ENCODE results near the gene APRT.

The APRT gene

DNA sequence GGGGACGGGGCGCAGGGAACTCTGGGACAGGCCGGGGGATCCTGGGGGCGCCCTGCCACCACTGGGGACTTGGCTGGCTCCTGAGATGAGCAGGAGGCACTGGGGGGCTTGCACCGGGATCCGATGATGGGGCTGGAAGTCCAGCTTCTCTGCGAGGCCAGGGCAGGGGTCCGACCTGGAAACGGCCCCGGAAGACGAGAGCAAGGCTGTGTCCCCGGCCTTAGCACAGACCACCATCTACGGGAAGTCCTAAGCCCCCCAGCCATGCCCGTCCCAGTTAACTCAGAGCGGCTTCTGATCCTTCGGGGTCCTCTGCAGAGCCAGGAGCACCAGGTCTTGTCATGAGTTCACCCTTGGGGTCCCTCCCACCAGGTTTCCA is 7.6 kb downstream of the APRT start:
- Histone ChIP-seq H3K4ac (ENCODE audit: low read depth in 1 of 2, low read length in 2 of 2) (no peak overlapping the region), H4K8ac (ENCODE audit: low read length) (no peak overlapping the region), H3K36me3 (ENCODE audit: control insufficient read depth in 1 of 2, insufficient read depth in 2 of 2, low read depth in 1 of 2, low read length in 2 of 2) (peaks cover 29 to 41% of the 10 kb centered on the region in 2 experiments), H2BK12ac (ENCODE audit: low read length in 2 of 2) (no peak overlapping the region), H3K4me1 (ENCODE audit: control insufficient read depth, insufficient read depth, low read depth, low read length) (peaks cover 31% of the 10 kb centered on the region), H3K14ac (ENCODE audit: low read length in 2 of 2) (no peak overlapping the region), H3K18ac (ENCODE audit: low read depth in 1 of 2, low read length in 2 of 2) (peak overlapping the region in 1 of 2 experiments; percentile 4), H3K9me3 (ENCODE audit: control insufficient read depth, low read length) (no peaks in the 10 kb centered on the region), H2AFZ (ENCODE audit: low read depth, low read length) (no peak overlapping the region), H2BK5ac (ENCODE audit: low read depth, low read length, poor library complexity, severe bottlenecking) (no peak overlapping the region), H3K23ac (ENCODE audit: low read length in 2 of 2) (no peak overlapping the region), H2BK120ac (ENCODE audit: low read depth, low read length) (peak overlapping the region; percentile 64), H3K79me1 (replicated peaks; ENCODE audit: low read length, poor library complexity, severe bottlenecking) (peaks cover 24% of the 10 kb centered on the region), H4K91ac (ENCODE audit: low read length) (no peak overlapping the region), H3K27me3 (ENCODE audit: control insufficient read depth in 1 of 2, insufficient read depth in 1 of 2, low read length in 2 of 2) (no peaks in the 10 kb centered on the region), H2BK15ac (ENCODE audit: low read depth, poor library complexity, severe bottlenecking) (peak overlapping the region; percentile 33), H3K27ac (ENCODE audit: low read length, poor library complexity, severe bottlenecking) (no peak overlapping the region), H2AK5ac (ENCODE audit: low read length, severe bottlenecking) (no peak overlapping the region), H3K9ac (ENCODE audit: low read length) (peak overlapping the region; percentile 76), H3K4me2 (ENCODE audit: low read length, poor library complexity, severe bottlenecking) (peak overlapping the region; percentile 64), H3K4me3 (ENCODE audit: insufficient read depth in 1 of 2, low read depth in 1 of 2, low read length in 2 of 2) (peak overlapping the region; percentile 64 to 74)
- DNase-seq: no peak
- WGBS: 2% methylated on average over 13 of the region's 16 CpGs

- Histone ChIP-seq H3K27ac (ENCODE audit: low read length, poor library complexity, severe bottlenecking) (no peak within 1 kb of the TSS), H2BK120ac (ENCODE audit: low read depth, low read length) (peak within 1 kb of the TSS; percentile 64), H3K9ac (ENCODE audit: low read length) (peak within 1 kb of the TSS; percentile 86), H3K36me3 (ENCODE audit: control insufficient read depth in 1 of 2, insufficient read depth in 2 of 2, low read depth in 1 of 2, low read length in 2 of 2) (peaks cover 27 to 33% of the 10 kb centered on the region in 2 experiments), H3K4me2 (ENCODE audit: low read length, poor library complexity, severe bottlenecking) (peak within 1 kb of the TSS; percentile 82), H4K91ac (ENCODE audit: low read length) (peak within 1 kb of the TSS; percentile 67), H3K9me3 (ENCODE audit: control insufficient read depth, low read length) (no peaks in the 10 kb centered on the region), H3K79me1 (replicated peaks; ENCODE audit: low read length, poor library complexity, severe bottlenecking) (peaks cover 22% of the 10 kb centered on the region), H2BK12ac (ENCODE audit: low read length in 2 of 2) (no peak within 1 kb of the TSS), H3K27me3 (ENCODE audit: control insufficient read depth in 1 of 2, insufficient read depth in 1 of 2, low read length in 2 of 2) (no peaks in the 10 kb centered on the region), H2AK5ac (ENCODE audit: low read length, severe bottlenecking) (no peak within 1 kb of the TSS), H3K4me1 (ENCODE audit: control insufficient read depth, insufficient read depth, low read depth, low read length) (peaks cover 30% of the 10 kb centered on the region), H3K4ac (ENCODE audit: low read depth in 1 of 2, low read length in 2 of 2) (peak within 1 kb of the TSS; percentile 13 to 83), H2BK5ac (ENCODE audit: low read depth, low read length, poor library complexity, severe bottlenecking) (no peak within 1 kb of the TSS), H4K8ac (ENCODE audit: low read length) (peak within 1 kb of the TSS; percentile 93), H3K23ac (ENCODE audit: low read length in 2 of 2) (no peak within 1 kb of the TSS), H2BK15ac (ENCODE audit: low read depth, poor library complexity, severe bottlenecking) (peak within 1 kb of the TSS; percentile 33), H3K4me3 (ENCODE audit: insufficient read depth in 1 of 2, low read depth in 1 of 2, low read length in 2 of 2) (peak within 1 kb of the TSS; percentile 66 to 80), H3K14ac (ENCODE audit: low read length in 2 of 2) (no peak within 1 kb of the TSS), H2AFZ (ENCODE audit: low read depth, low read length) (no peak within 1 kb of the TSS), H3K18ac (ENCODE audit: low read depth in 1 of 2, low read length in 2 of 2) (peak within 1 kb of the TSS; percentile 78 to 93)
- peak; percentile 72 for DNase-seq
- 2% methylated on average over 73 of the region's 98 CpGs for WGBS
Measured at GRCh38 chr16:88803264-88803987, 8.3 kb downstream of the APRT start, which contains the start of gene CDT1. TSS of gene CDT1 (plus strand) at chr16:88803789. CDS start at chr16:88803832, 43 bp downstream.

- Histone ChIP-seq H3K27ac (ENCODE audit: low read length, poor library complexity, severe bottlenecking) (no peak overlapping the region), H4K91ac (ENCODE audit: low read length) (no peak overlapping the region), H2BK120ac (ENCODE audit: low read depth, low read length) (no peak overlapping the region), H3K27me3 (ENCODE audit: control insufficient read depth in 1 of 2, insufficient read depth in 1 of 2, low read length in 2 of 2) (no peaks in the 10 kb centered on the region), H3K4me3 (ENCODE audit: insufficient read depth in 1 of 2, low read depth in 1 of 2, low read length in 2 of 2) (no peak overlapping the region), H2AFZ (ENCODE audit: low read depth, low read length) (no peak overlapping the region), H2BK12ac (ENCODE audit: low read length in 2 of 2) (no peak overlapping the region), H2AK5ac (ENCODE audit: low read length, severe bottlenecking) (no peak overlapping the region), H3K9ac (ENCODE audit: low read length) (no peak overlapping the region), H2BK5ac (ENCODE audit: low read depth, low read length, poor library complexity, severe bottlenecking) (no peak overlapping the region), H3K4ac (ENCODE audit: low read depth in 1 of 2, low read length in 2 of 2) (no peak overlapping the region), H2BK15ac (ENCODE audit: low read depth, poor library complexity, severe bottlenecking) (no peak overlapping the region), H3K9me3 (ENCODE audit: control insufficient read depth, low read length) (no peaks in the 10 kb centered on the region), H3K36me3 (ENCODE audit: control insufficient read depth in 1 of 2, insufficient read depth in 2 of 2, low read depth in 1 of 2, low read length in 2 of 2) (peaks cover 1 to 8% of the 10 kb centered on the region in 2 experiments), H3K23ac (ENCODE audit: low read length in 2 of 2) (no peak overlapping the region), H3K14ac (ENCODE audit: low read length in 2 of 2) (no peak overlapping the region), H3K79me1 (replicated peaks; ENCODE audit: low read length, poor library complexity, severe bottlenecking) (peaks cover 11% of the 10 kb centered on the region), H3K4me1 (ENCODE audit: control insufficient read depth, insufficient read depth, low read depth, low read length) (peaks cover 21% of the 10 kb centered on the region), H3K18ac (ENCODE audit: low read depth in 1 of 2, low read length in 2 of 2) (no peak overlapping the region), H3K4me2 (ENCODE audit: low read length, poor library complexity, severe bottlenecking) (no peak overlapping the region), H4K8ac (ENCODE audit: low read length) (no peak overlapping the region)
- 94% methylated on average over 6 of the region's 6 CpGs for WGBS
- DNase-seq: no peak
Measured at GRCh38 chr16:88800277-88800592, 11.5 kb downstream of the APRT start.

DNA sequence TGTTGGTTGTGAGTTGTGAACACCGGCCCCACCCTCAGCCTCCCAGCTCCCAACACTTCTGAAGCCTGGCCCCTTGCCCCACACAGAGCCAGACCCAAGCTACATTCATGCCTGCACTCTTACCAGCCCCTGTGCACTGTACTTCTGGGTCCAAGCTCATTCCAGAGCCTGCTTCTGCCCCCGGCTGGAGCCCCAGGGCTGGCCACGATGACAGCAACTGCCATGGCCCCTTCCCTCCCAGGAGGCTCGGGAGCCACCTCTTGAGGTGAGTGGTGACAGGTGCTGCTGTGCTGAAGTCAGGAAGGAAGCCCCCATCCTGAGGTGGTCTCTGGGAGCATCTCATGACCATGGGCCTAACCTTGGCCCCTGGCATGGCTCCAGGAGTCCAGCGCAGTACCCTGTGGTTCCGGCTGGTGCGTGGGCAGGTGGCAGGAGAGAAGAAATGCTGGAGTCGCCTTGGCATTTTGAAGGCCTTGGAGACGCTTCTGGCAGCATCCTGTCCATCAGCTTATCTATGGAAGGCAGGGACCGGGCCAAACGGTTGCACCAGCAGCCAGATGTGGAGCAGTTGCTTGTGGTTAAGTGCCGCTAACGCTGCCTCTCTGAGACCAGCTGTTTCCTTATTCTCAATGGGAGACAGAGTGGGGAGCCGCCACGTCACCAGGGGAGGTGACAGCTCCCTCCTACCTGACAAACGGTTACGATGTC is 12.0 kb downstream of the APRT start:
- 93% methylated on average over 17 of the region's 17 CpGs for WGBS
- H3K4me1 ChIP-seq (ENCODE audit: control insufficient read depth, insufficient read depth, low read depth, low read length): peaks cover 16% of the 10 kb centered on the region
- peaks cover 0 to 8% of the 10 kb centered on the region in 2 experiments for H3K36me3 ChIP-seq (ENCODE audit: control insufficient read depth in 1 of 2, insufficient read depth in 2 of 2, low read depth in 1 of 2, low read length in 2 of 2)

More for the DNA sequence above, 12.0 kb downstream of the APRT start:
- no peak overlapping the region for H3K9ac ChIP-seq (ENCODE audit: low read length)
- no peaks in the 10 kb centered on the region for H3K9me3 ChIP-seq (ENCODE audit: control insufficient read depth, low read length)
- no peak overlapping the region for H3K27ac ChIP-seq (ENCODE audit: low read length, poor library complexity, severe bottlenecking)
- H3K27me3 ChIP-seq (ENCODE audit: control insufficient read depth in 1 of 2, insufficient read depth in 1 of 2, low read length in 2 of 2): no peaks in the 10 kb centered on the region
- H2BK5ac ChIP-seq (ENCODE audit: low read depth, low read length, poor library complexity, severe bottlenecking): no peak overlapping the region
- DNase-seq: no peak
- no peak overlapping the region for H3K4ac ChIP-seq (ENCODE audit: low read depth in 1 of 2, low read length in 2 of 2)
- no peak overlapping the region for H3K18ac ChIP-seq (ENCODE audit: low read depth in 1 of 2, low read length in 2 of 2)
- H3K23ac ChIP-seq (ENCODE audit: low read length in 2 of 2): no peak overlapping the region
- H3K4me2 ChIP-seq (ENCODE audit: low read length, poor library complexity, severe bottlenecking): no peak overlapping the region
- no peak overlapping the region for H4K8ac ChIP-seq (ENCODE audit: low read length)
- H2BK12ac ChIP-seq (ENCODE audit: low read length in 2 of 2): no peak overlapping the region
- H3K79me1 ChIP-seq (replicated peaks; ENCODE audit: low read length, poor library complexity, severe bottlenecking): peaks cover 7% of the 10 kb centered on the region
- H2AK5ac ChIP-seq (ENCODE audit: low read length, severe bottlenecking): no peak overlapping the region
- no peak overlapping the region for H2AFZ ChIP-seq (ENCODE audit: low read depth, low read length)
- H2BK15ac ChIP-seq (ENCODE audit: low read depth, poor library complexity, severe bottlenecking): no peak overlapping the region
- H4K91ac ChIP-seq (ENCODE audit: low read length): no peak overlapping the region
- H3K14ac ChIP-seq (ENCODE audit: low read length in 2 of 2): no peak overlapping the region
- no peak overlapping the region for H2BK120ac ChIP-seq (ENCODE audit: low read depth, low read length)
- no peak overlapping the region for H3K4me3 ChIP-seq (ENCODE audit: insufficient read depth in 1 of 2, low read depth in 1 of 2, low read length in 2 of 2)

All from mesenchymal stem cell (in vitro differentiated cells and primary cell).